ENCODE data around the gene MARCKS.

Gene MARCKS

DNA sequence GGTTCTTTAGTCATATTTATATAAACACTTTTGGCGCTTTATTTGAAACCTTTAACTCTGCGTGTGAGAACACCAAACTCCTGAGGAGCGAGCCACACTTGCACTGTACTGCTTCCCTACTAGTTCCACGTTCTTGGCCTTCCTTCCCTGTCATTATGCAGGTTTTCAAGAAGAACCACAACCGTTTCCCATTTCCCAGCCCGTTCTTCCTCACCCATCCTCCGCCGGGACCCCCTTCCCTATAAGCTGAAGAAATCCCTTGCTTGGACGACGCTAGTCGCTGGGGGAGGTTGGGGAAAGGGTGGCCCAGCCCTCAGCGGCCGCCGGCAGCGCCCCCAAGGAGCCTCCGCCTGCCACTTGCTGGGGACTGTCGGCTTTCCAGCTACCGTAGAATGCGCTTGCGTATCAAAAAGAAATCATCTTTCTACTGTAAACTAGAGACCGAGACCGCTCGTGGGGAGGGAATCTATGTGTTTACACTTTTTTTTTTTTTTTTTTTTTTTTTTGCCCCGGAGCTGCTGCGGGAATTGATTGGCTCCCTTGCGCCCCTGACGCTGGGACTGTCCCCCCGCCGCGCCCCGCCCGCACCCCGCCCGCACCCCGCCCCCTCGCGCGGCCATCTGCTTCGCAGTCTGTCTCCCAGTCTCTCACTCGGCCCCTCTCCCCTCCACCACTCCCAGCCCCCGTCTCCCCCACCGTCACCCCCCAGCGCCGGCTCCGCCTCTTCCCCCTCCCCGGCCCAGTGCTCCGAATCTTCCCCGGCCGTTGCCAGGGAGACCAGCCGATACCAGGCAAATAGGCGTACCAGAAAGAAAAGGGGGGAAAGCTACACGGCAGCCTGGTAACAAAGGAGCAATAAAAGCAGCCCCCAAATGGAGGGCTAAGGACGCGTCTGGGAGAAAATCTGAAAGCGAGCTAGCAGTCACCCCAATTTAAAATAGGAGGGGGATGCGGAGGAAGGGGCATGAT lies 2.3 kb upstream of the MARCKS start:
- DNase-seq = no peak

GRCh38 chr6:113855500-113856374 lies 1.4 kb upstream of the MARCKS start:
- DNase-seq = peak; percentile 60

DNA sequence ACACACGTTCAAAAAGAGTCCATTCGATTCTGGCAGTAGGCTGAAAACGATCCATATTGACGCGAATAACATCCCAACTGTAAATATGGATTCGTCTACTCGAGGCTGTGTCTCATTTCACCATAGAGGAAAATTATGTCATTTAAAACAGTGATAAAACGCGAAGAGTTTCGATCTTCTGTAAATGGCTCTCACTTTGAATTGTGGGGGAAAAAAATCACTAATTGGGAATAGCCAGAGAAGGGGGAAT lies 845 bp upstream of the MARCKS start:
- DNase-seq = no peak

GRCh38 chr6:113857556-113858479 lies 673 bp downstream of the MARCKS start:
- DNase-seq = peak; percentile 62

GRCh38 chr6:113858480-113859348 lies 1.6 kb downstream of the MARCKS start:
- DNase-seq = peak; percentile 91

DNA sequence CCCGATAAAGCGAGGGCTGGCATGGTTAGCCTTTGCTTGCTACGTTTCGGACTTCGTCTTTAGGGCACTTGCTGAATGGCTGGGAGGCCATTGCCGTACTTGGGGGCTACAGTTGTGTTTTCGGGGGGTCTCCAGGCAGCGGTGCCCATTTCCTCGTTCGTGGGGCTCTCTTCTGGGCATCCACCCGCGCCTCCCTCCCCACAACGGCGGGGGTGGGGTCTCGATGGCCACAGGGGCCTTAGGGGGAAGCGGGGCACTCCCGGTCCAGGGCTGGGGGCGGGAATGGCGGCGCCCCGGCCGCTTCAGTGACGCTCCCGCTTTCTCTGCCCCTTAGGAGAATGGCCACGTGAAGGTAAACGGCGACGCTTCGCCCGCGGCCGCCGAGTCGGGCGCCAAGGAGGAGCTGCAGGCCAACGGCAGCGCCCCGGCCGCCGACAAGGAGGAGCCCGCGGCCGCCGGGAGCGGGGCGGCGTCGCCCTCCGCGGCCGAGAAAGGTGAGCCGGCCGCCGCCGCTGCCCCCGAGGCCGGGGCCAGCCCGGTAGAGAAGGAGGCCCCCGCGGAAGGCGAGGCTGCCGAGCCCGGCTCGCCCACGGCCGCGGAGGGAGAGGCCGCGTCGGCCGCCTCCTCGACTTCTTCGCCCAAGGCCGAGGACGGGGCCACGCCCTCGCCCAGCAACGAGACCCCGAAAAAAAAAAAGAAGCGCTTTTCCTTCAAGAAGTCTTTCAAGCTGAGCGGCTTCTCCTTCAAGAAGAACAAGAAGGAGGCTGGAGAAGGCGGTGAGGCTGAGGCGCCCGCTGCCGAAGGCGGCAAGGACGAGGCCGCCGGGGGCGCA lies 2.4 kb downstream of the MARCKS start:
- no peak for DNase-seq

GRCh38 chr6:113860181-113860955 lies 3.2 kb downstream of the MARCKS start:
- DNase-seq = no peak

- DNase-seq = no peak
These were observed 5.0 kb downstream of the MARCKS start for GRCh38 chr6:113862112-113862511.

DNA sequence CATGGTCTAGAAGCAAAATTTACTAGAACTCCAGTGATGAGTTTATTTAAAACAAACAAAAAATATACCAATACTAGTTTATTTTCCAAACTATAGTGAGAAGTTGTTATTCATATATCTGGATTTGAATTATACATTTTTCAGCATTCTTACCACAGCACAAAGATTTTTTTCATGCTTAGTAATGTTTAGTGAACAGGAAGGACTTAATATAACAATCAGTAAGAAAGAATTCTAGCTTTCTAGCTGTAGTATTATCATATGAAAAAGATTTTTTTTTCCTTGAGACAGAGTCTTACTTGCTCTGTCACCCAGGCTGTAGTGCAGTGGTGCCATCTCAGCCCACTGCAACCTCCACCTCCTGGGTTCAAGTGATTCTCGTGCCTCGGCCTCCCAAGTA lies 13.8 kb downstream of the MARCKS start:
- no peak for DNase-seq

GRCh38 chr6:113871975-113872374 lies 14.8 kb downstream of the MARCKS start:
- no peak for DNase-seq

- DNase-seq = no peak
These were observed 16.0 kb downstream of the MARCKS start for GRCh38 chr6:113873043-113873667.

GRCh38 chr6:113875470-113875869 lies 18.3 kb downstream of the MARCKS start:
- DNase-seq = no peak

DNA sequence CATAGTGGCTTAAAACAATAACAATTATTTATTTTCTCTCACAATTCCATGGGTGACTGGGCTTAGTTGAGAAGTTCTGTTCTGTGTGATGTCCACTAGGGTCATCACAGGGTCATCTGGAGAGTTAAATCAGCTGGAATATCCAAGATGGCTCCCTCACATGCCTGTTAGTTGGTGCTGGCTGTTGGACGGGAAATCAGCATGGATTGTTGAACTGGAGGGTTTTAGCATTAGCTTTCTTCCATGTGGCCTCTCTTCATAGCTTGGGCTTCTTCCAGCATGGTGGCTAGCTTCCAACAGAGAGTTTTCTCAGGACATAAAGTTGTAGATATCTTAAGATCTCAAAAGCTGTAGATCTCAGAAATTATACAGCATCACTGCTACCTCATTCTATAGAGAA lies 19.6 kb downstream of the MARCKS start:
- no peak for DNase-seq

DNA sequence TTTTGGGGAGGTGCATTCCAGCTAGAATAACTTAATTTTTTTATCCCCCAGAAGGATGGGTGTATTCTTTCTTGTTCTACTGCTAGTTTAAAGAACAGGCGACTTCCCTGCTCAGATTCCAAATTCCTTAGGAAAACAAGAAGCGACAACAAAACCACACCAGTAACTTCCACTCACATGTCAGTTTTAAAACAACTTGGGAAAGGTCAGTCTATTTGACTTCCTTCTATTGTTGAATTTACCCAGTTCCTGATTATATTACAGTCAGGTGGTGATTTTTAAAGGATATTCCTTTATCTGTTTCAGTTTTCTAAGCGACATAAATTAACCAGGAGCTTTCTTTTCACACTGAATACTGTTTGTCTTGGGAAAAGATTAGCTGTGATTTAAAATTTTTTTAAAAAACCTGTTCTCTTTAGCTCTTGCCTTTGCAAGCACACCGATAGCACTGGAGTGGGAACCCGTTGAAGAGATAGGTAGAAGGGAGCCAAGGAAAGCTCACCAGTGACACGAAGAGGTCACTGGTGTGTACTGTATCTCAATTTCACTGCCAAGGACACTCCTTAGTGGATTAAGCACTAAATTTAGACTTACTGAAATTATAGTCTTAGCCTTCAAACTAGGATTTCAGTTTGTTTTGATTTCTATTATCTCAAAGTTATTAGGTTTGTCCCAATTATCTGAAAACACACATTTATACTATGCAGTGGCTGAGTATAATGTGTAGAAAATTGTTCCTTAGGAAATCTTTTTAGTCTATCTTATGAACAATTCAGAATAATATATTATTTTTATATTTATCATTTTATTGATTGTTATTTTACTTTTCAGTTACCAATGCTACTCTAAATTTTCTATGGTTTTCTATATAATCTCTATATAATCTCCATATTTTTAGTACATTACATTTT lies 22.3 kb downstream of the MARCKS start:
- no peak for DNase-seq

DNA sequence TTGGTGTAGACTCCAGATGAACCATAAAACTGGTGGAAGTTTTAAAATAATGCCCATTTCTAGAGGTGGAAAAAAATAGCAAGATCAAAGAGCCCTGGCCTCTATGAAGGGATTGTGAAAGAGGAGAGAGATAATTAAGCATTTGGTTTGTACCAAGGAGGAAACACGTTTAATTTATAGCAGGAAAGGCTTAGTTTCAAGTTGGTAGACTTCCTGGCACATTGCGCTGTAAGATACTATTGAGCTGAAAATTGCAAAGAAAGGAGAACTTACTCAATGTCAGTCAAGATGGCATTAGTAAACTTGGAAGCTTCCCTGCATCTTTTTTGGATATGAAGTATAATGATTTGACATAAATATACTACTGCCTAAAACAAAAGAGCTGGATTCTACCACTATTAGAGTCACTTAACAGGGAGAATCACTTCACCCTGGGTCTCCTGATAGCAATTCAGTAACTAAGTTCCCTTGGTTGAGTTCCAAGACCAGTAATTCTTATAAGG lies 24.4 kb downstream of the MARCKS start:
- DNase-seq = no peak

DNA sequence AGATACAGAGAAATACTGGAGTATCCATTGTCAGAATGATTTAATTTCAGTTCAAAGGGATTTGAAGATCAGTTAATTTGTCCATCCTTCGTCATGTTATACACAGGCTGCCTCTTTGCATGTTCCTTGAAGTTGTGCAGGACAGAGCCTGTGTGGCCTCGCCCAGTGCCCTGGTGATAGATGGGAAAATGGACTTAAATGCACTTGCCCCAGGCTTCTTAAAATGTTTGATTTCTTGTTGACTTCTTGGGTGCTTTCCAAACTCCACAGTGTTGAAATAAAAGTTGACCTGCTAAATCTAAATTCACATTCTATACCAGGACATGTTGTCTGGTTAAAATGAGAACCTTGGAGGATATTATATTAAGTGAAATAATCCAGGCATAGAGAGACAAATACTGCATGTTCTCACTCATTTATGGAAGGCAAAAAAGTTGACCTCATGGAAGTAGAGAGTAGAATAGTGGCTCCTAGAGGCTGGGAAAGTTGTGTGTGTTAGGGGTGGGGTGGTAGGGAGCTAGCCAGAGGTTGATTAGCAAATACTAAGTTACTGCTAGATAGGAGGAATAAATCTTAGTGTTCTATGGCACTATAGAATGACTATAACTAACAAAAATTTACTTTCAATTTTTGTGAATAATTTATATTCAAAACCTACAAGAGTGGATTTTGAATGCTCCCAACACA lies 25.3 kb downstream of the MARCKS start:
- no peak for DNase-seq

DNA sequence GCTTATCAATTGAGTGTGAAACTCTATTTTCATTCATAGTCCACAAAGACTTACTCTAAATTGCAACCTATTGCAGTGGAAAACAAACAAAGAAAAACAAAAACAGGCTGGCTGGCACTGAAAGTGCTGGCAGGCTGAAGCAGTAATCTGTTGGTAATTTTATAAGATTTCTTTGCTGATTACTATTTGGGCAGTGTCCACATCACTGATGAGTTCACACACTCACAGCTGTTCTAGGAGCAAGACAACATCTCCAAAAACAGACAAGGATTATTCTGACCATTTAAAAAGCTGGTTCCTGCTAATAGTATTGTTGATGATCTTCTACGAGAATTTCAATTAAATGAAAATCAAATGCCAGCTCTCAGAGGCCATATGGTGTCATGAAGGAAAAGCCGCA lies 26.9 kb downstream of the MARCKS start:
- no peak for DNase-seq

DNA sequence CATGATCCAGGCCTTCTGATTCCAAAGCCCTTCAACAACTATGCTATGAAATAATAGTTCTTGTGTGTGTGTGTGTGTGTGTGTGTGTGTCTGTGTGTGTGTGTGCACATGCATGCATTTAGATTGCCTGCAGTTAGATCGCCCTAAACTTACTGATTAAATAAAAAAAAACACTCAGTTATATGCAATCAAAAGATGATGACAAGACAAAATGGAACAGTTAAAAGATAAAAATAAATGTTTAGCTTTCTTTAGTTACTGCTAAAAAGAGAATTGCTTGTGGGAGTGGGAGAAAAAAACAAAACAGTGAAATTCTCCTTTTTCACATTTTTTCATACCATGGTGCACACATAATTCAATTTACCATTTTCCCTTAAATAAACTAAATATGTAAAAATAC lies 29.4 kb downstream of the MARCKS start:
- no peak for DNase-seq
